HCT116 (cell line): ENCODE data around the gene RGL3. TPM values are rescaled to one million over a fixed set of nuclear protein-coding genes. Genes with fewer than 3 reads are reported as not detected.
"Not testable (repeated sequence)": the region's sequence is repeated elsewhere in the genome, so short reads cannot be mapped to it uniquely, and the experiment has no call there.

Experiments used
- ATAC-seq: fragments of 200-7000 bp; cut with Tn5 transposase; 2 replicates; pipeline ENCODE4 v1.9.1; 2020; ENCODE audit warnings: mild to moderate bottlenecking, moderate library complexity
- BruUV-seq: library from RNA; stranded (reverse); fragments of 400-500 nt; replicated peaks from 2 replicates; lab custom pipeline; 2021; lab: Mats Ljungman, UMichigan
- CTCF ChIA-PET: fragments of 300-600 bp; sonication (Branson Sonifier 250); formaldehyde crosslinking; loops from one replicate; lab custom pipeline; 2021; ENCODE audit warnings: antibody characterized with exemption; lab: Charles Lee
- POLR2A ChIA-PET: fragments of 300-600, 350-600 bp; sonication (Branson Sonifier 250); formaldehyde crosslinking; loops from one replicate; lab custom pipeline; 2021; ENCODE audit warnings: antibody characterized with exemption; lab: Charles Lee
- RAD21 ChIA-PET, 2 experiments: fragments of 300-600 bp; sonication (Branson Sonifier 250); formaldehyde crosslinking; loops; one replicate each; lab custom pipeline; 2023; ENCODE audit warnings: low total read pairs in 2 of 2; ENCODE audit not compliant: uncharacterized antibody in 2 of 2, unreplicated experiment in 2 of 2, low non-redundant PET in 1 of 2; lab: Charles Lee
- DNase-seq: peaks from one replicate; pipeline ENCODE4 v3.0.0-alpha.2; 2010; ENCODE audit warnings: low read depth, low spot score
- H2AFZ ChIP-seq: fragments of 200-600 bp; shearing (Covaris generic), sonication (generic); 2 replicates; pipeline ENCODE4 v1.6.1; 2017; ENCODE audit warnings: low read depth, mixed run types, mixed read lengths, antibody characterized with exemption, low read length; ENCODE audit not compliant: poor library complexity, severe bottlenecking
- H3K27ac ChIP-seq: 2 replicates; pipeline ENCODE4 v1.5.1; 2012; ENCODE audit warnings: low read depth, low read length
- H3K27me3 ChIP-seq: fragments of 200-600 bp; sonication (generic); 2 replicates; pipeline ENCODE4 v1.6.1; 2016; ENCODE audit warnings: mixed run types, low read length, mixed read lengths; ENCODE audit not compliant: insufficient read depth
- H3K36me3 ChIP-seq, 2 experiments: fragments of 200-500 bp in 1 of 2; fragments of 200-600 bp in 1 of 2; sonication (Bioruptor generic) in 1 of 2; sonication (generic) in 1 of 2; 2 replicates each; pipeline versions ENCODE4 v1.5.1 to v1.6.1; 2014 to 2016; ENCODE audit warnings: low read length in 2 of 2, inconsistent platforms in 1 of 2, mixed read lengths in 1 of 2, mixed run types in 1 of 2; ENCODE audit not compliant: insufficient read depth in 2 of 2, control insufficient read depth in 1 of 2
- H3K4me1 ChIP-seq, 2 experiments: fragments of 200-600 bp in 1 of 2; sonication (generic) in 1 of 2; 2 replicates each; pipeline versions ENCODE4 v1.5.1 to v1.6.1; 2012 to 2017; ENCODE audit warnings: low read length in 2 of 2, inconsistent platforms in 1 of 2, mild to moderate bottlenecking in 1 of 2, mixed read lengths in 1 of 2, mixed run types in 1 of 2, moderate library complexity in 1 of 2; ENCODE audit not compliant: insufficient read depth in 2 of 2, control insufficient read depth in 1 of 2
- H3K4me2 ChIP-seq: fragments of 200-600 bp; sonication (generic); 2 replicates; pipeline ENCODE4 v1.6.1; 2017; ENCODE audit warnings: mixed run types, low read length, mixed read lengths
- H3K4me3 ChIP-seq, 2 experiments: fragments of 200-600 bp in 1 of 2; sonication (generic) in 1 of 2; replicated peaks in 1 of 2; 2 replicates each; pipeline ENCODE4 v1.5.1; 2011 to 2016; ENCODE audit warnings: low read length in 2 of 2, control low read depth in 1 of 2, low read depth in 1 of 2, mild to moderate bottlenecking in 1 of 2, mixed read lengths in 1 of 2, mixed run types in 1 of 2
- H3K79me2 ChIP-seq: fragments of 200-600 bp; sonication (generic); 2 replicates; pipeline ENCODE4 v1.6.1; 2017; ENCODE audit warnings: mild to moderate bottlenecking, mixed run types, low read length, moderate library complexity, mixed read lengths; ENCODE audit not compliant: insufficient read depth
- H3K9ac ChIP-seq: fragments of 200-600 bp; sonication (generic); 2 replicates; pipeline ENCODE4 v1.6.1; 2016; ENCODE audit warnings: low read length, mixed read lengths
- H3K9me2 ChIP-seq: fragments of 200-600 bp; sonication (generic), shearing (Covaris generic); 2 replicates; pipeline ENCODE4 v1.6.1; 2017; ENCODE audit warnings: mixed run types, mild to moderate bottlenecking, moderate library complexity; ENCODE audit not compliant: insufficient read depth
- H3K9me3 ChIP-seq, 2 experiments: fragments of 200-500 bp in 1 of 2; fragments of 200-600 bp in 1 of 2; sonication (Bioruptor generic) in 1 of 2; sonication (generic) in 1 of 2; 2 replicates each; pipeline ENCODE4 v1.6.1; 2014 to 2017; ENCODE audit warnings: low read length in 2 of 2, mixed read lengths in 2 of 2, inconsistent platforms in 1 of 2, low read depth in 1 of 2, mild to moderate bottlenecking in 1 of 2, mixed run types in 1 of 2, moderate library complexity in 1 of 2; ENCODE audit not compliant: control insufficient read depth in 1 of 2, insufficient read depth in 1 of 2
- H4K20me1 ChIP-seq: fragments of 200-600 bp; sonication (generic), shearing (Covaris generic); 2 replicates; pipeline ENCODE4 v1.6.1; 2017; ENCODE audit warnings: mixed run types, mild to moderate bottlenecking, moderate library complexity; ENCODE audit not compliant: insufficient read depth
- CTCF ChIP-seq, 3 experiments: fragments of 200-600 bp in 1 of 3; sonication (generic) in 1 of 3; IDR thresholded peaks in 2 of 3; conservative IDR thresholded peaks in 1 of 3; 2 replicates each; pipeline ENCODE4 v1.5.1; 2012 to 2017; ENCODE audit warnings: low read depth in 2 of 3, low read length in 2 of 3, antibody characterized with exemption in 1 of 3, borderline replicate concordance in 1 of 3, control low read depth in 1 of 3, mild to moderate bottlenecking in 1 of 3, mixed read lengths in 1 of 3, mixed run types in 1 of 3, moderate library complexity in 1 of 3; ENCODE audit not compliant: insufficient read depth in 1 of 3
- POLR2A ChIP-seq: IDR thresholded peaks from 2 replicates; pipeline ENCODE4 v1.7.0; 2011; ENCODE audit warnings: borderline replicate concordance; ENCODE audit not compliant: insufficient read depth, insufficient read length; ENCODE audit errors: extremely low read depth
- POLR2AphosphoS5 ChIP-seq: IDR thresholded peaks from 2 replicates; pipeline ENCODE4 v1.6.1; 2011; ENCODE audit warnings: mild to moderate bottlenecking, low read depth, low read length, moderate library complexity
- SP1 ChIP-seq: IDR thresholded peaks from 2 replicates; pipeline ENCODE4 v1.6.1; 2012; ENCODE audit warnings: low read depth
- SRF ChIP-seq: IDR thresholded peaks from 2 replicates; pipeline ENCODE4 v1.6.1; 2012; ENCODE audit warnings: low read depth
- intact Hi-C: fragments of 100-400 bp; cut with micrococcal nuclease; formaldehyde crosslinking; loops from 2 replicates; pipeline ENCODE4 v1.10.0; 2022
- total RNA-seq: library from RNA; stranded (reverse); gene quantifications from one replicate; pipeline ENCODE4 v1.2.1, GENCODE V29; 2021; ENCODE audit not compliant: unreplicated experiment

The RGL3 gene
- total RNA-seq, 1 experiment from 2014 or later, result 99.2 TPM

GRCh38 chr19:11379857-11380350, 39.2 kb downstream of the RGL3 start (continued):
- no peak for TF ChIP-seq POLR2AphosphoS5
- no peak for TF ChIP-seq POLR2A
- TF ChIP-seq SP1, result no peak
- TF ChIP-seq CTCF (IDR thresholded peaks at IDR 0.05 in 2 of 3, conservative IDR thresholded peaks at IDR 0.05 in 1 of 3; ENCODE audit: borderline replicate concordance in 1 of 3, insufficient read depth in 1 of 3, low read depth in 2 of 3, low read length in 2 of 3), result no peak
- TF ChIP-seq SRF, result no peak
- TF ChIP-seq, all 23 proteins: peak for 0

- POLR2A ChIA-PET, ATAC-seq, H2AFZ ChIP-seq, H3K9me2 ChIP-seq, H3K4me3 ChIP-seq, DNase-seq, H4K20me1 ChIP-seq, intact Hi-C loops, H3K9me3 ChIP-seq, H3K36me3 ChIP-seq, H3K79me2 ChIP-seq, BruUV-seq, RAD21 ChIA-PET, H3K27me3 ChIP-seq: not testable (repeated sequence)
- Histone ChIP-seq H3K4me1 (peaks cover 51 to 84% of the 10 kb centered on the region in 2 experiments), H3K9ac (peak overlapping the region; percentile 79; the same call in 1 of the 2 replicates), H3K27ac (peak overlapping the region; percentile 81), H3K4me2 (peak overlapping the region; percentile 97)
- CTCF ChIA-PET, result interaction anchor here (1.2 kb wide), 1 partner anchor 34 kb away, joined by 3 read pairs; no protein-coding TSS in a partner anchor
Measured at GRCh38 chr19:11379269-11379845, 39.8 kb downstream of the RGL3 start.
